HL-60 (cell line): Measurements from ENCODE around the gene ZNF785.

ENCODE experiments used
- DNase-seq, 2 experiments: peaks; one replicate each; pipeline ENCODE4 v3.0.0-alpha.2; 2010 to 2020; ENCODE audit warnings: low read depth in 1 of 2, low spot score in 1 of 2
- H3K27ac ChIP-seq: fragments of 250-450 bp; sonication (Bioruptor Pico); replicated peaks from 2 replicates; pipeline ENCODE4 v1.5.1; 2020; ENCODE audit warnings: mild to moderate bottlenecking, moderate library complexity
- H3K27me3 ChIP-seq: fragments of 250-450 bp; sonication (Bioruptor Pico); 2 replicates; pipeline ENCODE4 v1.5.1; 2021; ENCODE audit warnings: mild to moderate bottlenecking, moderate library complexity; ENCODE audit not compliant: insufficient read depth, poor library complexity, severe bottlenecking
- H3K4me3 ChIP-seq: replicated peaks from 2 replicates; pipeline ENCODE4 v1.5.1; 2011; ENCODE audit warnings: mild to moderate bottlenecking, control low read depth, low read length; ENCODE audit not compliant: insufficient read depth
- CTCF ChIP-seq: IDR thresholded peaks from one replicate; pipeline ENCODE4 v1.5.1; 2011; ENCODE audit warnings: low read length, control low read depth, inconsistent platforms; ENCODE audit not compliant: insufficient read depth
- GABPA ChIP-seq: IDR thresholded peaks from 2 replicates; pipeline ENCODE4 v1.6.1; 2012; ENCODE audit warnings: low read depth
- POLR2AphosphoS5 ChIP-seq: IDR thresholded peaks from 2 replicates; pipeline ENCODE4 v1.6.1; 2012; ENCODE audit warnings: low read depth
- REST ChIP-seq: IDR thresholded peaks from 2 replicates; pipeline ENCODE4 v1.6.1; 2012; ENCODE audit warnings: low read depth; ENCODE audit not compliant: insufficient replicate concordance
- SPI1 ChIP-seq: IDR thresholded peaks from 2 replicates; pipeline ENCODE4 v1.6.1; 2012; ENCODE audit warnings: low read depth, mild to moderate bottlenecking, borderline replicate concordance

ZNF785 gene

GRCh38 chr16:30533146-30533522, 52.4 kb downstream of the ZNF785 start:
- Histone ChIP-seq H3K27ac (no peak overlapping the region), H3K27me3 (no peaks in the 10 kb centered on the region), H3K4me3 (no peak overlapping the region)
- TF ChIP-seq SPI1 = no peak
- no peak for TF ChIP-seq GABPA
- no peak for TF ChIP-seq POLR2AphosphoS5
- DNase-seq = no peak

GRCh38 chr16:30532285-30533145, 53.0 kb downstream of the ZNF785 start:
- no peak for DNase-seq
- Histone ChIP-seq H3K27ac (no peak overlapping the region), H3K4me3 (no peak overlapping the region), H3K27me3 (no peaks in the 10 kb centered on the region)
- TF ChIP-seq SPI1 (no peak), POLR2AphosphoS5 (no peak), GABPA (no peak), CTCF (no peak), REST (no peak)
